CMK (cell line): ENCODE measurements around the gene KLF8.

Source experiments
- DNase-seq: peaks from one replicate; pipeline ENCODE4 v3.0.0-alpha.2; 2010; ENCODE audit warnings: low read depth

Gene KLF8

GRCh38 chrX:56310581-56310980 lies 78.4 kb downstream of the KLF8 start:
- DNase-seq: no peak

- DNase-seq: no peak
These were observed 81.2 kb downstream of the KLF8 start for GRCh38 chrX:56313308-56313707.

GRCh38 chrX:56314334-56314733 lies 82.2 kb downstream of the KLF8 start:
- no peak for DNase-seq

GRCh38 chrX:56318076-56318475 lies 85.9 kb downstream of the KLF8 start:
- DNase-seq: no peak

GRCh38 chrX:56319165-56319564 lies 87.0 kb downstream of the KLF8 start:
- no peak for DNase-seq
